Testis (tissue), 2 donors: ENCODE measurements around the gene ARL6IP4.

Source experiments
- POLR2A ChIP-seq: fragments of 450-650 bp; IDR thresholded peaks from one replicate; pipeline ENCODE4 v1.6.1; 2017; ENCODE audit warnings: antibody characterized with exemption, mild to moderate bottlenecking, moderate library complexity
- TF ChIP-seq, protein P1 (sequence below), 3 experiments: fragments of 450-650 bp in 2 of 3; fragments of 200-600 bp in 1 of 3; sonication (generic) in 1 of 3; IDR thresholded peaks; one replicate each; pipeline ENCODE4 v1.5.1; 2016 to 2019; ENCODE audit warnings: antibody characterized with exemption in 3 of 3, mild to moderate bottlenecking in 2 of 3, moderate library complexity in 1 of 3

DNA sequence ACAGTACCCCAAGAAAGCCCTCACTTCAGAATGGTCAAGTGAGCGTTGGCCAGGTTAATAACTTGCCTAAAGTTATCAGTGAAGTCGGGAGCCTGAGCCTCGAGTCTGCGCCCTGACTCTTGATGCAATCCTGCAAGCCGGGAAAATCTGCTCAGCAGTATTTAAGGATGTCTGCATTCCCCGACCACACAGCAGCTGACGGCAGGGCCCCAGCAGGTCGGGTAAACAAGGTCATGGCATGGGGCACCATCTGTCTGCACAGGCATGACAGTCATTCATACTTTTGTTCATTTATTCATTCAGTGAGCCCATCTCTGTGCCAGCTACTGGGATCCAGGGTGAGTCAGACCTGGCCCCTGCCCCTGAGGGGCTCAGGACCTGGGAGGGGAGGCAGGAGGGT is 25.3 kb upstream of the ARL6IP4 start:
- TF ChIP-seq, protein P1, sequence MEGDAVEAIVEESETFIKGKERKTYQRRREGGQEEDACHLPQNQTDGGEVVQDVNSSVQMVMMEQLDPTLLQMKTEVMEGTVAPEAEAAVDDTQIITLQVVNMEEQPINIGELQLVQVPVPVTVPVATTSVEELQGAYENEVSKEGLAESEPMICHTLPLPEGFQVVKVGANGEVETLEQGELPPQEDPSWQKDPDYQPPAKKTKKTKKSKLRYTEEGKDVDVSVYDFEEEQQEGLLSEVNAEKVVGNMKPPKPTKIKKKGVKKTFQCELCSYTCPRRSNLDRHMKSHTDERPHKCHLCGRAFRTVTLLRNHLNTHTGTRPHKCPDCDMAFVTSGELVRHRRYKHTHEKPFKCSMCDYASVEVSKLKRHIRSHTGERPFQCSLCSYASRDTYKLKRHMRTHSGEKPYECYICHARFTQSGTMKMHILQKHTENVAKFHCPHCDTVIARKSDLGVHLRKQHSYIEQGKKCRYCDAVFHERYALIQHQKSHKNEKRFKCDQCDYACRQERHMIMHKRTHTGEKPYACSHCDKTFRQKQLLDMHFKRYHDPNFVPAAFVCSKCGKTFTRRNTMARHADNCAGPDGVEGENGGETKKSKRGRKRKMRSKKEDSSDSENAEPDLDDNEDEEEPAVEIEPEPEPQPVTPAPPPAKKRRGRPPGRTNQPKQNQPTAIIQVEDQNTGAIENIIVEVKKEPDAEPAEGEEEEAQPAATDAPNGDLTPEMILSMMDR (IDR thresholded peaks at IDR 0.05), result no peak
- no peak for TF ChIP-seq POLR2A
